22Rv1 (cell line): ENCODE results near the gene ATP2A3.

Experiments
- ZFX ChIP-seq: fragments of 450-650 bp; IDR thresholded peaks from 2 replicates; pipeline ENCODE4 v1.6.1; 2017; ENCODE audit warnings: antibody characterized with exemption, borderline replicate concordance
- TF ChIP-seq, protein P1 (sequence below): fragments of 450-650 bp; IDR thresholded peaks from 2 replicates; pipeline ENCODE4 v1.5.1; 2017; ENCODE audit warnings: mild to moderate bottlenecking

DNA sequence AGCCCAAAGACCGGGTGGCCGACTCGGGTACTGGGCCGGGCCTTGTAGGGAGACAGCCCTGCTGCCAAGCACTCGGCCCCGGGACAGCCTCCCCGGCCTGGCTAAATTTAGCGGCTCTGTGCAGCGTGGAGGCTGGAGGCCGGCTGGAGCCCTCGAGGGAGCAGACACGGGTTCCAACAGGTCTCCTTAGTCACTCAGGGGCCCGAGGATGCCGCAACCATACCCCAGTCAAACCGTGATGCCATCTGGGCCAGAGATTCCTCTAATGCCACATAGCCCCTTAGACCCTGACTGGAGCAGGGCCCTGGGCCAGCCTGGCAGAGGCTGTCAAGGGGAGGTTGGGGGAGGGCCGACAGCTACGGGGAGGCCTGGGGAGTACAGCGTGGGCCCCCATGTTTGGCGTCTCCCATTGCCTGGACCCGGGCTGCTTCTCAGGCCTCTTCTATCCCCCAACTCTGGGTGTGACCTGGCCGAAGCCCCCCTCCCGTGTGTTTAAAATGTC lies 45.1 kb downstream of the ATP2A3 start:
- TF ChIP-seq, protein P1, sequence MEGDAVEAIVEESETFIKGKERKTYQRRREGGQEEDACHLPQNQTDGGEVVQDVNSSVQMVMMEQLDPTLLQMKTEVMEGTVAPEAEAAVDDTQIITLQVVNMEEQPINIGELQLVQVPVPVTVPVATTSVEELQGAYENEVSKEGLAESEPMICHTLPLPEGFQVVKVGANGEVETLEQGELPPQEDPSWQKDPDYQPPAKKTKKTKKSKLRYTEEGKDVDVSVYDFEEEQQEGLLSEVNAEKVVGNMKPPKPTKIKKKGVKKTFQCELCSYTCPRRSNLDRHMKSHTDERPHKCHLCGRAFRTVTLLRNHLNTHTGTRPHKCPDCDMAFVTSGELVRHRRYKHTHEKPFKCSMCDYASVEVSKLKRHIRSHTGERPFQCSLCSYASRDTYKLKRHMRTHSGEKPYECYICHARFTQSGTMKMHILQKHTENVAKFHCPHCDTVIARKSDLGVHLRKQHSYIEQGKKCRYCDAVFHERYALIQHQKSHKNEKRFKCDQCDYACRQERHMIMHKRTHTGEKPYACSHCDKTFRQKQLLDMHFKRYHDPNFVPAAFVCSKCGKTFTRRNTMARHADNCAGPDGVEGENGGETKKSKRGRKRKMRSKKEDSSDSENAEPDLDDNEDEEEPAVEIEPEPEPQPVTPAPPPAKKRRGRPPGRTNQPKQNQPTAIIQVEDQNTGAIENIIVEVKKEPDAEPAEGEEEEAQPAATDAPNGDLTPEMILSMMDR: no peak
- TF ChIP-seq ZFX: no peak
